ACHN (cell line): Measurements from ENCODE around the gene LNX1.

Experiments
- DNase-seq: peaks from one replicate; pipeline ENCODE4 v3.0.0-alpha.2; 2015
- in situ Hi-C: cut with HindIII; loops from 2 replicates; pipeline ENCODE4 v1.10.0; 2017; ENCODE audit warnings: low sequenced_read_pairs, low pct_ligation_motif_present, low pct_unique_long_range_greater_than_20kb

Gene LNX1

GRCh38 chr4:53579826-53580225, 11.5 kb downstream of the LNX1 start:
- DNase-seq: no peak
- in situ Hi-C loops: no loop called here

DNA sequence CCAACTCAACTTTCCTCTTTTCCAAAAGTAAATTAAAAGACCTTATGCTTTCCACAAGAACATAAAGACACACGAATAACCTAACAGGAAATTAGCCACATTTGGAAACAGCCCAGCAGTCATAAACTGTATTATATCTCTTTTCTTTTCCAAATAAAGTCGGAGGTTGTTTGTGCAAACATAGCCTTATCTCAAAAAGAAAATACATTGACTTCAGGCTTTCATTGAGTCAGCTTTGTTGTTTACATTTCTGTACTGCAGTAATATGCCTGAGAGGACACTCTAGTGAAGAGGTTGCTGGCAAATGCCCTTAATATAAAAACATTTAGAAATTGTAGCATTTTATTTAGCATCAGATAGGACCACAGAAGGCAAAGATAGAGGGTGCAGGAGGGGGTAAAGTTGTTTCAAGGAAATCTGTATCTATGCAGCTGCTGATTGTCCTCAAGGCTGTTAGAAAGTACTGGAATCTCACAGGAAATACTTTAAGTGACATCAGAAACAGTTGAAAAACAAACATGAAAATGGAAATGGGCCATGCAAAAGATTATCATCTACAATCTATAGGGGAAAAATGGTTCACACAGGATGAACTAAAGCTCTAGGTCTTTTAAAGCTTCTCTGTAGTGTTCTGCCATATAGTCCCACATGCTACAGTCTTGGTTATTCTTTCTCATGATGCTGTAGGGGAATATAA, 14.5 kb downstream of the LNX1 start:
- in situ Hi-C loops: no loop called here
- DNase-seq: no peak

DNA sequence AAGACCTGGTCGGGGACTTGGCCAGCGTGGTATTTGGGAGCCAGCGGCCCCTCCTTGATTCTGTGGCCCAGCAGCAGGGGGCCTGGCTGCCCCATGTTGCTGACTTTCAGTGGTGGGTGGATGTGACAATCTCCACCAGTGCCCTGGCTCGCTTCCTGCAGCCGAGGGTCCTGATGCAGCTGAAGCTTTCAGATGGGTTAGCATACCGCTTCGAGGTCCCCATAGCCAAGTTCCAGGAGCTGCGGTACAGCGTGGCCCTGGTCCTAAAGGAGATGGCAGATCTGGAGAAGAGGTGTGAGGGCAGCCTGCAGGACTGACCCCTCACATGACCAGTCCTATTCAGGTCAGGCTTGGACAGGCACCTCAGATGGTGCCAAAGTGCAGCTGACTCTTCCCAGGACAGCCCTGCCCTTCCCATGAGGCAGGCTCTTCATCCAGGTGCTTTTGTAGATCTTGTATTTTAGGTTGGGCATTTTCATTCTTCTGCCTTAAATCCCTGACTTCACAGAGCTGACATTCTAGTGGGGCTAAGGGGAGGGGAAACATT, 15.1 kb downstream of the LNX1 start:
- DNase-seq: no peak
- in situ Hi-C loops: no loop called here

GRCh38 chr4:53575552-53575951, 15.7 kb downstream of the LNX1 start:
- no peak for DNase-seq
- in situ Hi-C loops: no loop called here

DNA sequence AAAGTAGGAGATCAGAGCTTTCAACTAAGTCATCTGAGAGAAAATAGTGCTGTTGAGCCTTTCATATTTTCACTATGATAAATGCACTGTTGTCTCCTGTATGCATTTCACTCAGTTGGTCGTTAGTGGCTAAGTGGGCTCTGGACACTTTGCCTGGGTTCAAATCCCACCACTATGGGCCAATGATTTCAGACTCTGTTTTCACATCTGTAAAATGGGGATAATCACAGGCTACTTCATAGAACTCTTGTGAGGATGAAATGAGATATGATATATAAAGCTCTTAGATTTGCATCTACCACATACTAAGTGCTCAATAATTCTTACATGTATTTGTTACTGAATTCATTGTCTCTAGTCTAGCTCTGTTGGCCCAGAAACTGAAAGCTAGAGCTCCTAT, 16.8 kb downstream of the LNX1 start:
- in situ Hi-C loops: no loop called here
- no peak for DNase-seq

DNA sequence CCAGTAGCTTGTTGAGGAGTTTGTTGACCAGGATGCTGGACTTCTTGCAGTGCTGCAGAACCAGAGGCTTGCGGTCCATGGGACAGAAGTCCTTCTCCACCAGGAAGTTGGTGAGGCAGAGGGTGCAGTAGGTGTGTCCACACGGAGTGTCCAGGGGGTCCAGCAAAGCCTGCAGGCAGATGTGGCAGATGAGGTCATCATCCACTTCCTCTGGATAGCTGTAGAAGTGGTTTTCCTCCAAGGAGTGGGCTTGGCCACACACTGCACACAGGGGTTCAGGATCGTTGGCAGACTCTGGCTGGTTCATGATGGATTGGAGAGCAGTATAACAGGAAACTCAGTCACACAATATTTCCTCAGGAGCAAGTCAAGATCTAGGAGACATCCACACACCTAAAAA, 17.6 kb downstream of the LNX1 start:
- DNase-seq: no peak
- in situ Hi-C loops: no loop called here

DNA sequence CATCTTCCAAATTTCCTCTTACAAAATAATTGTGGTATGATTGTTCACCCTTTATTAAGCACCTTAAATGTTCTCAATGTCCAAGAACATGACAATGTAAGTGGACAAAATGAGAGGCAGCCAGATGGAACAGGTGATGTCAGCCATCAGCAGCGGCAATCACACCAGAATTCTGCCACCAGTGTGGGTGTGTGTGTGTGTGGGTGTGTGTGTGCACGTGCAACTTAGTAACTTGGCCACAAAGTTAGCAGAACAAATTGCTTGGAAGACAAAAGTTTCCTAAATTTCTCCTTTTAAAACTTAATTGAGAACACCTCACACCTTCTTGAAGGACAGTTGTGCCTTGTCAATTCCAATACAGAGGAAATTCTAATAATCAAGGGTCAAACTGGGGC, 18.7 kb downstream of the LNX1 start:
- in situ Hi-C loops: no loop called here

DNA sequence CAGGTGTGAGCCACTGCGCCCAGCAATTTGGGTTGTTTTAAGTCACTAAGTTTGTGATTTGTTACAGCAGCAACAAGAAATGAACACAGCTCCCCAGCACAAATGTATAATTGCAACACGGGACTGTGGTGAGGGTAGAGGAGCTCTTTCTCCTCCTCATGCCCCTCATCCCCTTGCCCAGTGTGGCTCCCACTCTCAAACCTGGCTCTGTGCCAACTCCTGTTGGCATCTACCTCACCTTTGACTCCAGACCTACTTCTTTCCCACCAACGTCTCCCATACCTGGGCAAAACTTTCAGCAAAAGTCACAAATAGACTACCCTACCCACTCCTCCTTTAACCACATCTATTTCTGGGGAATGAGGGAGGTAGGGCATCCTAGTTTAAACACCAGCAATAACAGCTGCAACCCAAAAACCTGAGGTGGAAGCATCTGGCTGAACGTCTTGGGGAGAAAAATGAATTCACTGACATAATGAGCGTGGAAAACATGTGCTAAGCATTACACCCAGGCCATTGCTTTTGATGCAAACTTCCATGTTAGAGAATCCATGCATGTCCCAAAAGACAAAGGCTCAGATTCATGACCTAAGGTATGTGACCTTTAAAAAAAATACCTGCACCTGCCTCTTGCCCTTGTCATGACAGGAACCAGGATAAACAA, 19.2 kb downstream of the LNX1 start:
- DNase-seq: no peak
- in situ Hi-C loops: no loop called here

More for the DNA sequence above, 18.7 kb downstream of the LNX1 start:
- no peak for DNase-seq

GRCh38 chr4:53563824-53564223, 27.5 kb downstream of the LNX1 start:
- in situ Hi-C loops: no loop called here
- no peak for DNase-seq

- no peak for DNase-seq
These were observed 28.9 kb downstream of the LNX1 start for GRCh38 chr4:53562409-53562808.

GRCh38 chr4:53559021-53559620, 32.2 kb downstream of the LNX1 start:
- no peak for DNase-seq
- in situ Hi-C loops: no loop called here

More at GRCh38 chr4:53562409-53562808, 28.9 kb downstream of the LNX1 start:
- in situ Hi-C loops: no loop called here

- DNase-seq: no peak
- in situ Hi-C loops: no loop called here
These were observed 33.1 kb downstream of the LNX1 start for GRCh38 chr4:53558065-53558801.

- in situ Hi-C loops: no loop called here
These were observed 33.6 kb downstream of the LNX1 start for GRCh38 chr4:53557669-53558064.

DNA sequence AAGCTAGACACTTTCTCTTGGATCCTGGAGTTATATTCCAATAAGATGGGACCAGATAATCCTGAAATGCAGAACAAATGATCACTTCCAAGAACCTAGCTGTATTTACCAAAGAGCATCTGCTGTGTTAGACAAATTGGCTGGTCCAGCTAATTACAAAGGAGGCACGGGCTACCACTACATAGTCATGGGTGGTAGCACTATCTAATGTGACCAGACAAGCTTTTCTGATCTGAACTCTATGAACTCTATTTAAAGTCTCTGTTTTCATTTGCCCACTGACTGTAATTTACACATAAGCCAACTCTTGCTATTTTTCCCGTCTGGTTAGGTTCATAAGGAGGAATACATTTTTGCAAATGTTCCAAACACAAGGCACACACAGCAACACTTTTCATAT, 34.6 kb downstream of the LNX1 start:
- DNase-seq: no peak
- in situ Hi-C loops: no loop called here

More at GRCh38 chr4:53557669-53558064, 33.6 kb downstream of the LNX1 start:
- no peak for DNase-seq

DNA sequence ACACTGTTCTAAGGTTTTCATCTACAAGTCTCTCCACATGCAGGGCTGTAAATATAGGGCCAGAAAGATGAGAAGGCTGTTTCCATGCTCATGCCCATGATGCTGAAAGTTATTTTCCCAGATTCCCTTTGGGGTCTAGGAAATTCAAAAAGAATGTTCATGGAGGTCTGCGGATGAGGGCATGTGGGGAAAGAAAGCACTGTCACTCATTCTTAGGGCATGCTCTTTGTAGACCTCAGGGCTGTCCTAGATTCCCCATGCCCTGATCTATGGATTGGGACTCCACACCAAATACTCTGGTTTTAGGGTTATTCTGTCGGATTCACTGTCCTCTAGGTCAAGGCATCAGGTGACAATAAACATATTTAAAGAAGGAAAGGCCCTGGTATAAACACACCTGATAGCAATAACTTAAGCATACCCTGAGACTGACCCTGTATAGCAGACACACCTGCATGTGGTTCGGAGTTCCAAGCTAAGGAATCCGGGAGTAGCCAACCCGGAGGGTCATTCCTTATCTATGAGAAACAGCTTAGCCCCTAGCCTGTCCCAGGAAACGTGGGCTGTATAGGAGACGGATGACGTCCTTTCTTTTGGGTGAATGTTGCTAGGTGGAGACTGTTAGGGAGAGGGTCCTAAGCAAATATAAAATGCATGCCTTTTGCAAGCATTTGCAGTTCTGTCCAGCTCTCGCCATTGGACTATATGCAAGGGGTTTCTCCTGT, 37.6 kb downstream of the LNX1 start:
- in situ Hi-C loops: no loop called here

DNA sequence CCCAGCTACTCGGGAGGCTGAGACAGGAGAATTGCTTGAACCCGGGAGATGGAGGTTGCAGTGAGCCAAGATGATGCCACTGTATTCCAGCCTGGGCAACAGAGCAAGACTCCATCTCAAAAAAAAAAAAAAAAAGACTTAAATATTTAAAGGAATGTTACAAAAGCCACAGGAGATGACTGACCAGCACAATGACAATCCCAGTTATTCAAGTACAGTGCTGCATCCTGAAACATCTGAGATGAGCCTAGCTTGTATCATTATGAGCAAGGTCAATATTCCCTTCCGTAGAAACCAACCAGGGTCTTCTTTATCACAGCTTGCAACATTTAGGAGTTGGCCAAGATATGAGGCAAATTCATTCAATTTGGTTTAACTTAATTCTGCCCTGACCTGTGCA, 38.6 kb downstream of the LNX1 start:
- in situ Hi-C loops: no loop called here
- no peak for DNase-seq

More for the DNA sequence above, 37.6 kb downstream of the LNX1 start:
- no peak for DNase-seq

DNA sequence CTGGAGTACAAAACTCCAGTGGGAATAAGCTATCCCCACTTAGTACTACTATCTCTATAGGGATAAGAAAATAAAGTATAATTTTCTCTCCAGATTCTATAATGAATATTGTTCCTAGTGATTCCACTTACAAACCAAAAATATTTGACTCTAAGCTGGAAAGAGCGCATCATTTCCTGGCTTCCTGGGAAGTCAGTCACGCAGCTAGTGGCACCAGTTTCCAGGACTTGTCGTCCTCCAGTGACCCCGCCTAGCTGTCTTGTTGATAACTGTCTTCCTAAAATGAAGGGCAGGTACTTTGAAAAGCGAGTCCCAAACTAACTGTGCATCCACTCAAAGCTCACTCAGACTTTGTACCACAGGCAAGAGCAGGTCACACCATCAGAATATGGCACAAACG, 39.3 kb downstream of the LNX1 start:
- DNase-seq: no peak
- in situ Hi-C loops: no loop called here

- in situ Hi-C loops: no loop called here
- no peak for DNase-seq
These were observed 39.9 kb downstream of the LNX1 start for GRCh38 chr4:53551281-53551864.
